GM18868 (cell line): ENCODE measurements around the gene CIB1.
"Not testable (repeated sequence)": the region's sequence is repeated elsewhere in the genome, so short reads cannot be mapped to it uniquely, and the experiment has no call there.

ENCODE experiments used
- ATAC-seq: cut with Tn5 transposase; IDR thresholded peaks from one replicate; pipeline ENCODE4 v1.9.1; 2021; ENCODE audit warnings: mild to moderate bottlenecking, moderate library complexity; ENCODE audit not compliant: unreplicated experiment

The CIB1 gene

DNA sequence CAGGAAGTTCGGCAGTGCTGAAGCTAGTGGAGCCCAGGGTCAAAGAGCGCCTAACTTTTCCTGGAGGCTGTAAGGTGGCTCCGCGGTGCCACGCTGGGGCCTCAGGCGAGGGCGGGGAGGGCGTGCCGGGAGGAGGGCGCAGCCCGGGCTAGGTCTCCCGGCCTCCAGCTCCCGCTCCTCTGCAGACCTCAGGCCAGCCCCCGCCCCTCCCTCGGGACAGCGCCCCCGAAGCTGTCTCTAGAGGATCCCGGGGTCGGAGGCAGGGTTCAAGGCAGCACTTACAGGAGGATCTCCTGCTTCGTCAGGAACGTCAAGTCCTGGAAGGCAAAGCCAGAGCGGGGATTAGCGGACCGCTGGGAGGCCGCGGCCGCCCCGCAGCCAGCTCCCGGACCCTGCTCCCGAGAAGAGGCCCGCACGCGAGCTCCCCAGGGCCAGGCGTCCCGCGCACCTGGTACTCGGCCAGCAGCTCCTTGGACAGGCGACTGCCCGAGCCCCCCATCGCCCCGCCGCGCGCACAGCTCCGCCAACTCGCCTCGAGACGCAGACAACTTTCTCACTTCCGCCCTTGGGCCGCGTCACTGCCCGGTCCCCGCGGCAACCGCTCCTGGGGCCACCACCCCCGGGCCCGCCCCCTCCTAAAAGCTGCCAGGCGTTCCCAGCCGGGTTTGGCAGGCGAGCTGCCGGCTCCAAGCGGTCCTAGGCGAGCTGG, at the start of gene CIB1:
Gene CIB1, minus strand, starts transcription at position 555 of the 709 bp plus-strand sequence. Its CDS starts 56 bp downstream, at position 499.
- peak; percentile 94 for ATAC-seq

DNA sequence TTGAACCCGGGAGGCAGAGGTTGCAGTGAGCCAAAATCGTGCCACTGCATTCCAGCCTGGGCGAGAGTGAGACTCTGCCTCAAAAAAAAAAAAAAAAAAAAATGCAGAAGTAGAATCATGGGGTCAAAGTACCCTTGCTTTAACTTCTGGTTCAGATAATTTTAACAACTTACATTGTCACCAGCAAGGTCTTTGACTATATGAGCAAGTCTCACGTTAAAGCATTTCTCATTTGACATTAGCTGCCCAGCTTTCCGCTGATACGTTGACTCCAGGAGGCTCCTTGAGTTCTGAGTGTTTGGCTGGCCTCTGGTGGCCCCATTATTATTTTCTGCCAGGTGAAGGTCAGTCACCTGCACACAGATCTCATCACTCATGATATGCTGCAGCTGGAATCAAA, 47.9 kb upstream of the CIB1 start:
- not testable (repeated sequence) for ATAC-seq

GRCh38 chr15:90280743-90281142, 47.0 kb upstream of the CIB1 start:
- ATAC-seq = not testable (repeated sequence)

- ATAC-seq = not testable (repeated sequence)
These were observed 44.7 kb upstream of the CIB1 start for GRCh38 chr15:90278467-90278866.

DNA sequence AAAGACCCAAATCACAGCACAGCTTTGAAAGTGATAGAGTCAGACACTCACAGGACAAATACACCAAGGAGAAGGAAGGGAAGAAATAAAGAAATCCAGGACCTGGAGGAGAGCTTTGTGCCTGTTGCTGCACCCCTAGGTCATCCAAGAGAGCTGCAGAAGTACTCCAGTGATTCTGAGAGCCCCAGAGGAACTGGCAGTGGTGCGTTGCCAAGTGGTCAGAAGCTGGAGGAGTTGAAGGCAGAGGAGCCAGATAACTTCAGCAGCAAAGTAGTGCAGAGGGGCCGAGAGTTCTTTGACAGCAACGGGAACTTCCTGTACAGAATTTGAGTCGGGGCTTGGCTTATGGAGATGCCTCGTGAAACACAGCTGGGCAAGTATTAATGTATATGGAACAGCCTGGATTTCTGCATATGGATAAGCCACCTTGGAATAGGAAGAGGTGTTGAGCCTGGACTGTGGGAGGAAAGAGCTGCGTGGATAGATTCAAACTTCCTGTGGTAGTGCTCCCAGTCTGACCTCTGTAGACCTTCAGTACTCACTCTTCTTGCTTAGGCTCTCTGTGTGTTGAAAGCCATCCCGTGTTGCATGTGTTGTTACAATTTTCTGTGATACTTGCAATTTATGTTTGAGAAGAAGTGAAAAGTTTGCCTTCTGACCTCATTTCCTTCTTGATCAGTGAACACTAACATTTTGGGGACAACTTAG, 37.9 kb upstream of the CIB1 start:
- ATAC-seq = no peak

GRCh38 chr15:90270502-90271150, 36.9 kb upstream of the CIB1 start:
- no peak for ATAC-seq

GRCh38 chr15:90268415-90268814, 34.7 kb upstream of the CIB1 start:
- no peak for ATAC-seq

- ATAC-seq = no peak
These were observed 32.7 kb upstream of the CIB1 start for GRCh38 chr15:90266485-90266884.

- peak; percentile 1 for ATAC-seq
These were observed 32.3 kb upstream of the CIB1 start for GRCh38 chr15:90266061-90266431.

DNA sequence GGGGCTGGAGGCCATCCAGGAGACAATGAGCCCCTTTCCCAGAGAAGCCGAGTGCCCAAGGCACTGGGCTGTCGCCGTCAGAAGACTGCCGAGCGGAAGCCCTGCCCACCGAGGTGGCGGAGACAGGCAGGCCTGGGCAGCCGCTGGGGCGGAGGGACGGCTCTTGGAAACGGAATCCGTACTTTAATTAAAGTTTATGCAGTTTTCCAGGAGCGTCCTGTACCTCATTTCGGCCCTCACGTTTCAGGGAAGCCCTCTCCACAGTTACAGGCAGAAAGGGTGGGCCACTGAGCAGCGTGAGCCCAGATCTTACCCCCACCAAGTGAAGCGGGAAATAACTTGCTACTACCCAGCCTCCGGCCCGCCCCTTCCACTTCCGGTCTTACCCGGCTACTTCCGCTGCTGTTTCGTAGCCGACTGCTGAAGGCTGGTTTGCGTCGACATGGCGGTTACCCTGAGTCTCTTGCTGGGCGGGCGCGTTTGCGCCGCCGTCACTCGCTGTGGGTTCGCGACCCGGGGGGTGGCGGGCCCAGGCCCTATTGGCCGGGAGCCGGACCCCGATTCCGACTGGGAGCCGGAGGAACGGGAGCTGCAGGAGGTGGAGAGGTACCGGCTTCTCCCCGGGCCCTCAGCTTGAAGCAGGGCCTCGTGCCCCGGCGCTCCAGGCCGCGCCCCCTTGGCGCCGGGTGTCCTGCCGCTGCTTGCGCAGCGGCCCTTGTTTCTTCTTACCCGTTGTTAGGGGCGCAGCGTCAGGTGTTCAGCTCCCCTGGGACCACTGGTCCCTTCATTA, 31.7 kb upstream of the CIB1 start, which contains the start of gene NGRN:
Gene NGRN, plus strand, starts transcription at position 402 of the 790 bp plus-strand sequence. Its CDS starts 41 bp downstream, at position 443.
- peak; percentile 92 for ATAC-seq

- no peak for ATAC-seq
These were observed 30.9 kb upstream of the CIB1 start for GRCh38 chr15:90264671-90265070.

GRCh38 chr15:90262426-90262825, 28.7 kb upstream of the CIB1 start:
- no peak for ATAC-seq

DNA sequence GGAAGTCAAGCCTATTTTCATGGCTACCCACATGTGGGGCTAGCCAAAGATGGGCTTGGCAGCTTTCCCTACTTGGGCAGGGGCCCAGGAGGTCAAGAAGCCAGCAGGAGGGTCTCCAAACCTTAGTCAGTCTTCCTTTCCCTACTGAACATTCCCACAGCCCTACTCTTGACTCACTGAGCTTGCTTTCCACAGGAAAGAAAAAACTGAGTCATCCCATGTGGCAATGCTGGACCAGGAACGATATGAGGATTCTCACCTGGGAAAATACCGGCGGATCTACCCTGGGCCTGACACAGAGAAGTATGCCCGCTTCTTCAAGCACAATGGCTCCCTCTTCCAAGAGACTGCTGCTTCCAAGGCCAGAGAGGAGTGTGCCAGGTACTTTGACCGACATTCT, 28.1 kb upstream of the CIB1 start:
- ATAC-seq = no peak

DNA sequence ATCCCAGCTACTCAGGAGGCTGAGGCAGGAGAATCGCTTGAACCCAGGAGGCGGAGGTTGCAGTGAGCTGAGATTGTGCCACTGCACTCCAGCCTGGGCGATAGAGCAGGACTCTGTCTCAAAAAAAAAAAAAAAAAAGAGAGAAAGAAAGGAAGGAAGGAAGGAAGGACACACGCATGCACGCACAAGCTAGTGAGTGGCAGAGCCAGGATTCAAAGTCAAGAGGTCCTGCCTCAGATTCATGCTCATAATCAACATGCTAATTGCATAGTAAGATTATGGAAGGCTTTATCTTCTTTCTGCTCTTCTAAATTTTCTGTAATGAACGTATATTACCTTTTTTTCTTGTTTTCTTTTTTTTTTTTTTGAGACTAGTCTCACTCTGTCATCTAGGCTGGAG, 27.0 kb upstream of the CIB1 start:
- not testable (repeated sequence) for ATAC-seq

DNA sequence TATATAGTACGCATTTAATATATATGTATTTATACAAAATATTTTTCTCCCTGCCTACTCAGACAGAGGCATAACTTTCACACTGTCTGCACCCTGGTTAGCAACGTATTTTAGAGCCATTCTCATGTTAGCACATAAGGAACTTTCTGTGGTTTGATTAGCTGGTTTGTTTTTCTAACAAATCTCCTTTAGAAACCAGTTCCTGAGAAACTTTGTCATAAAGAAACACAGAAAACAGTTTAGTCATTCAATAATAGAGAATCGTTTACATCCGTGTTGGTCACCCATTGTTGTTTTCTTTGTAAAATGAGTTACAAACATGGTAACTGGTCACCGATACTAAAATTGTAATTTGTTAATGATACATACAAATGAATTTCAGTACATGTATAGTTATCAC, 25.8 kb upstream of the CIB1 start:
- peak; percentile 79 for ATAC-seq

DNA sequence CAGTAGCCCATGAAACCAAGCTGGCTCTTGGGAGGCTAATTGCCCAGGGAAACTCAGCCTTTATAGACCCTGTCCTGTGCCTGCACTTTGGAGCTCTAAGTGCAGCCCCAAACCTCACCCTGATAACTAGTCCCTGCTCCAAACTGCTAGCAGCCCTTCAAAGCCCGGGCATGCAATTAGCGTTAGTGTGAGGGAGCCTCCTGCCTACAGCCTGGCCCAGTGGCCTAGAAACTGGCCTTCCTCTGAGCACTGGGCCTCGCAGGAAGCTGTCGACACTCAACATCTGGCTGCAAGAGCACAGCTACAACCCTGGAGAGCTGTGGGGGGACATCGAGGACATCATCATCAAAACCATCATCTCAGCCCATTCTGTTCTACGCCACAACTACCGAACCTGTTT, 24.0 kb upstream of the CIB1 start:
- no peak for ATAC-seq

- peak; percentile 80 for ATAC-seq
These were observed 15.6 kb upstream of the CIB1 start, which contains the start of gene TTLL13 for GRCh38 chr15:90249203-90249863. TSS of gene TTLL13 (plus strand) at chr15:90249556. CDS start at chr15:90250631, 1,075 bp downstream.

- ATAC-seq = no peak
These were observed 15.1 kb upstream of the CIB1 start for GRCh38 chr15:90248789-90249202.

DNA sequence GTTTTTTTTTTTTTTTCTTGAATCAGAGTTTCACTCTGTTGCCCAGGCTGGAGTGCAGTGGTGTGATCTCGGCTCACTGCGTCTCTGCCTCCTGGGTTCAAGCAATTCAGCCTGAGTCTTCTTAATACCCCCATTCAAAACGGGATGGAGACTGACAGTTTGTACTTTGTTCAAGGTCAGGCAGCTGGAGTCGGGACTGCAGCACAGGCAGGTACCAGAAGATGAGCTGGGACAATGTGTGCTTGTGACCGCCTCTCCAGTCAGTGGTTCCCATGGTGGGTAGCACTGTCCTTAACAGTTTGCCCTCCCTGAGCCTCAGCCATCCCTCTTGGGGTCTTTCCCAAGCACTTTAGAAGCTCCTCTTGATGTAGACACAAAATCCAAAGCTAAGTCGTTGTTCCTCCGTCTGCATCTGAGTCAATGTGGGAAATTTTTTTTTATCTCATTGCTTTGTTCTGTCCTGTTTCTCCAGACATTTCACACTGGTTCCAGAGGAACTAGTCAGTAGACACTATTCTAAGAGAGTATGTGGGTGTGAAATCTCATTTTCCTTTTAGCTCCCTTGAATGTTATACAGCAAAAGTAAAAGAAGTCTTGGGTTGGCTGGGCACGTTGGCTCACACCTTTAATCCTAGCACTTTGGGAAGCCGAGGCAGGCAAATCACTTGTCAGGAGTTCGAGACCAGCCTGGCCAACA, 10.3 kb upstream of the CIB1 start:
- no peak for ATAC-seq
